ENCODE measurements around the gene LRCH3. TPM values are rescaled to one million over a fixed set of nuclear protein-coding genes. Genes with fewer than 3 reads are reported as not detected.

LRCH3 gene
- polyA plus RNA-seq, 2 donors, result 7.0 to 13.1 TPM

- Histone ChIP-seq H3K27ac (ENCODE audit: low read depth in 2 of 2, low read length in 1 of 2) (no peak overlapping the region), H3K4me3 (ENCODE audit: low read depth in 1 of 2, low read length in 2 of 2) (no peak overlapping the region), H3K36me3 (ENCODE audit: control insufficient read depth in 2 of 2, insufficient read depth in 2 of 2, low read length in 1 of 2) (peaks cover 3 to 11% of the 10 kb centered on the region in 2 donors), H3K9me3 (ENCODE audit: control insufficient read depth in 2 of 2, insufficient read depth in 1 of 2, low read depth in 1 of 2, low read length in 1 of 2) (no peaks in the 10 kb centered on the region), H3K27me3 (ENCODE audit: control insufficient read depth in 1 of 2, insufficient read depth in 2 of 2, low read length in 2 of 2) (no peaks in the 10 kb centered on the region), H3K4me1 (ENCODE audit: control insufficient read depth in 2 of 2, insufficient read depth in 2 of 2, low read length in 1 of 2) (no peaks in the 10 kb centered on the region)
- WGBS, 2 donors, result 55 to 70% methylated on average over 8 of the region's 8 CpGs
Observed at GRCh38 chr3:197847866-197848401, 56.9 kb downstream of the LRCH3 start.

- H3K4me3 ChIP-seq (ENCODE audit: low read depth in 1 of 2, low read length in 2 of 2), result no peak overlapping the region
- no peaks in the 10 kb centered on the region for H3K4me1 ChIP-seq (ENCODE audit: control insufficient read depth in 2 of 2, insufficient read depth in 2 of 2, low read length in 1 of 2)
- H3K9me3 ChIP-seq (ENCODE audit: control insufficient read depth in 2 of 2, insufficient read depth in 1 of 2, low read depth in 1 of 2, low read length in 1 of 2), result no peaks in the 10 kb centered on the region
- 77 to 84% methylated on average over 8 of the region's 8 CpGs for WGBS, 2 donors
- H3K36me3 ChIP-seq (ENCODE audit: control insufficient read depth in 2 of 2, insufficient read depth in 2 of 2, low read length in 1 of 2), result peaks cover 2 to 6% of the 10 kb centered on the region in 2 donors
- no peak overlapping the region for H3K27ac ChIP-seq (ENCODE audit: low read depth in 2 of 2, low read length in 1 of 2)
- H3K27me3 ChIP-seq (ENCODE audit: control insufficient read depth in 1 of 2, insufficient read depth in 2 of 2, low read length in 2 of 2), result no peaks in the 10 kb centered on the region
Observed at GRCh38 chr3:197854596-197855343, 63.7 kb downstream of the LRCH3 start.

GRCh38 chr3:197855571-197855970 lies 64.5 kb downstream of the LRCH3 start:
- Histone ChIP-seq H3K4me3 (ENCODE audit: low read depth in 1 of 2, low read length in 2 of 2) (no peak overlapping the region), H3K27ac (ENCODE audit: low read depth in 2 of 2, low read length in 1 of 2) (no peak overlapping the region), H3K9me3 (ENCODE audit: control insufficient read depth in 2 of 2, insufficient read depth in 1 of 2, low read depth in 1 of 2, low read length in 1 of 2) (no peaks in the 10 kb centered on the region), H3K36me3 (ENCODE audit: control insufficient read depth in 2 of 2, insufficient read depth in 2 of 2, low read length in 1 of 2) (peaks cover 2 to 6% of the 10 kb centered on the region in 2 donors), H3K4me1 (ENCODE audit: control insufficient read depth in 2 of 2, insufficient read depth in 2 of 2, low read length in 1 of 2) (no peaks in the 10 kb centered on the region), H3K27me3 (ENCODE audit: control insufficient read depth in 1 of 2, insufficient read depth in 2 of 2, low read length in 2 of 2) (no peaks in the 10 kb centered on the region)
- WGBS, 2 donors, result 92 to 93% methylated on average over 9 of the region's 9 CpGs

- Histone ChIP-seq H3K27ac (ENCODE audit: low read depth in 2 of 2, low read length in 1 of 2) (no peak overlapping the region), H3K27me3 (ENCODE audit: control insufficient read depth in 1 of 2, insufficient read depth in 2 of 2, low read length in 2 of 2) (no peaks in the 10 kb centered on the region), H3K9me3 (ENCODE audit: control insufficient read depth in 2 of 2, insufficient read depth in 1 of 2, low read depth in 1 of 2, low read length in 1 of 2) (no peaks in the 10 kb centered on the region), H3K4me1 (ENCODE audit: control insufficient read depth in 2 of 2, insufficient read depth in 2 of 2, low read length in 1 of 2) (no peaks in the 10 kb centered on the region), H3K36me3 (ENCODE audit: control insufficient read depth in 2 of 2, insufficient read depth in 2 of 2, low read length in 1 of 2) (peaks cover 2 to 6% of the 10 kb centered on the region in 2 donors), H3K4me3 (ENCODE audit: low read depth in 1 of 2, low read length in 2 of 2) (no peak overlapping the region)
- WGBS, 2 donors, result 82 to 83% methylated on average over 8 of the region's 8 CpGs
Observed at GRCh38 chr3:197856199-197856816, 65.3 kb downstream of the LRCH3 start.

GRCh38 chr3:197858133-197858532 lies 67.1 kb downstream of the LRCH3 start:
- H3K9me3 ChIP-seq (ENCODE audit: control insufficient read depth in 2 of 2, insufficient read depth in 1 of 2, low read depth in 1 of 2, low read length in 1 of 2), result no peaks in the 10 kb centered on the region
- no peaks in the 10 kb centered on the region for H3K4me1 ChIP-seq (ENCODE audit: control insufficient read depth in 2 of 2, insufficient read depth in 2 of 2, low read length in 1 of 2)
- no peaks in the 10 kb centered on the region for H3K27me3 ChIP-seq (ENCODE audit: control insufficient read depth in 1 of 2, insufficient read depth in 2 of 2, low read length in 2 of 2)
- peaks cover 2% of the 10 kb centered on the region in 2 donors for H3K36me3 ChIP-seq (ENCODE audit: control insufficient read depth in 2 of 2, insufficient read depth in 2 of 2, low read length in 1 of 2)
- H3K27ac ChIP-seq (ENCODE audit: low read depth in 2 of 2, low read length in 1 of 2), result no peak overlapping the region
- H3K4me3 ChIP-seq (ENCODE audit: low read depth in 1 of 2, low read length in 2 of 2), result no peak overlapping the region
- WGBS, 2 donors, result 83 to 84% methylated on average over 3 of the region's 3 CpGs

- Histone ChIP-seq H3K4me3 (ENCODE audit: low read depth in 1 of 2, low read length in 2 of 2) (no peak overlapping the region), H3K27me3 (ENCODE audit: control insufficient read depth in 1 of 2, insufficient read depth in 2 of 2, low read length in 2 of 2) (no peaks in the 10 kb centered on the region), H3K36me3 (ENCODE audit: control insufficient read depth in 2 of 2, insufficient read depth in 2 of 2, low read length in 1 of 2) (peaks cover 2% of the 10 kb centered on the region in 2 donors), H3K27ac (ENCODE audit: low read depth in 2 of 2, low read length in 1 of 2) (no peak overlapping the region), H3K4me1 (ENCODE audit: control insufficient read depth in 2 of 2, insufficient read depth in 2 of 2, low read length in 1 of 2) (no peaks in the 10 kb centered on the region), H3K9me3 (ENCODE audit: control insufficient read depth in 2 of 2, insufficient read depth in 1 of 2, low read depth in 1 of 2, low read length in 1 of 2) (no peaks in the 10 kb centered on the region)
- 66 to 72% methylated on average over 3 of the region's 3 CpGs for WGBS, 2 donors
Observed at GRCh38 chr3:197858598-197858997, 67.5 kb downstream of the LRCH3 start.

GRCh38 chr3:197866035-197866434 lies 75.0 kb downstream of the LRCH3 start:
- no peaks in the 10 kb centered on the region for H3K9me3 ChIP-seq (ENCODE audit: control insufficient read depth in 2 of 2, insufficient read depth in 1 of 2, low read depth in 1 of 2, low read length in 1 of 2)
- H3K27ac ChIP-seq (ENCODE audit: low read depth in 2 of 2, low read length in 1 of 2), result no peak overlapping the region
- no peak overlapping the region for H3K4me3 ChIP-seq (ENCODE audit: low read depth in 1 of 2, low read length in 2 of 2)
- H3K4me1 ChIP-seq (ENCODE audit: control insufficient read depth in 2 of 2, insufficient read depth in 2 of 2, low read length in 1 of 2), result no peaks in the 10 kb centered on the region
- WGBS, 2 donors, result 96 to 97% methylated on average over 6 of the region's 6 CpGs
- H3K36me3 ChIP-seq (ENCODE audit: control insufficient read depth in 2 of 2, insufficient read depth in 2 of 2, low read length in 1 of 2), result peaks cover 0 to 9% of the 10 kb centered on the region in 2 donors
- no peaks in the 10 kb centered on the region for H3K27me3 ChIP-seq (ENCODE audit: control insufficient read depth in 1 of 2, insufficient read depth in 2 of 2, low read length in 2 of 2)

- 97% methylated on average over 6 of the region's 6 CpGs for WGBS, 2 donors
- Histone ChIP-seq H3K36me3 (ENCODE audit: control insufficient read depth in 2 of 2, insufficient read depth in 2 of 2, low read length in 1 of 2) (peaks cover 8 to 9% of the 10 kb centered on the region in 2 donors), H3K4me3 (ENCODE audit: low read depth in 1 of 2, low read length in 2 of 2) (no peak overlapping the region), H3K27me3 (ENCODE audit: control insufficient read depth in 1 of 2, insufficient read depth in 2 of 2, low read length in 2 of 2) (no peaks in the 10 kb centered on the region), H3K9me3 (ENCODE audit: control insufficient read depth in 2 of 2, insufficient read depth in 1 of 2, low read depth in 1 of 2, low read length in 1 of 2) (no peaks in the 10 kb centered on the region), H3K4me1 (ENCODE audit: control insufficient read depth in 2 of 2, insufficient read depth in 2 of 2, low read length in 1 of 2) (no peaks in the 10 kb centered on the region), H3K27ac (ENCODE audit: low read depth in 2 of 2, low read length in 1 of 2) (no peak overlapping the region)
Observed at GRCh38 chr3:197873329-197873728, 82.3 kb downstream of the LRCH3 start.

- no peaks in the 10 kb centered on the region for H3K9me3 ChIP-seq (ENCODE audit: control insufficient read depth in 2 of 2, insufficient read depth in 1 of 2, low read depth in 1 of 2, low read length in 1 of 2)
- peaks cover 9 to 10% of the 10 kb centered on the region in 2 donors for H3K36me3 ChIP-seq (ENCODE audit: control insufficient read depth in 2 of 2, insufficient read depth in 2 of 2, low read length in 1 of 2)
- H3K4me3 ChIP-seq (ENCODE audit: low read depth in 1 of 2, low read length in 2 of 2), result no peak overlapping the region
- WGBS, 2 donors, result 83 to 91% methylated on average over 5 of the region's 5 CpGs
- peak overlapping the region in 1 of 2 donors; percentile 60 for H3K27ac ChIP-seq (ENCODE audit: low read depth in 2 of 2, low read length in 1 of 2)
- no peaks in the 10 kb centered on the region for H3K4me1 ChIP-seq (ENCODE audit: control insufficient read depth in 2 of 2, insufficient read depth in 2 of 2, low read length in 1 of 2)
- H3K27me3 ChIP-seq (ENCODE audit: control insufficient read depth in 1 of 2, insufficient read depth in 2 of 2, low read length in 2 of 2), result no peaks in the 10 kb centered on the region
Observed at GRCh38 chr3:197874064-197874463, 83.0 kb downstream of the LRCH3 start.
